Measurements from ENCODE around the gene MINDY3.

MINDY3 gene

DNA sequence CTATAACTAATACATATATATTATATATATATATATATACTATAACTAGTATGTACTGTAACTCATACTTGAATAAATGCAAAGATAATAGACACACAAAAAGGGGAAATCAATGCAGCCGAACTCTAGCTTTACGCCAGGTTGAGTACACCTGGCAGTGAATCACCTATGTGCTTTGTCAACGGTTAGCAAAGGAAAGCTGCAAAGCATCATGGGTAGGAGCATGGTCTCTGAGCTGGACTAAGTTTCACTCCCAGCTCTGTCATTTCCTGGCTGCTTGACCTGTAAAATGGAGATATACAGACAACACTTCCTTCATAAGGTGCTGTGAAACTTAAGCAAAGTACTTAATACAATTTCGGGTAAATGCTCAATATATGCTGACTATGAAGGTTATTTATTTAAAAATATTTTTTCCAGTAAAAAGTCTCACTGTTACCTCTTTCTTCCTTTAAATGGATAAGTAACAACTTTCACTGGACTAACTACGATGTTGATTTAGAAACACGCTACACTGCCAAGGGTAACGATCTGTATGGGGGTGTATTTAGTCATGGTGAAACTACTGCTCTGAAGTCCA is 78.8 kb downstream of the MINDY3 start (continued):
- TF ChIP-seq, protein P1, sequence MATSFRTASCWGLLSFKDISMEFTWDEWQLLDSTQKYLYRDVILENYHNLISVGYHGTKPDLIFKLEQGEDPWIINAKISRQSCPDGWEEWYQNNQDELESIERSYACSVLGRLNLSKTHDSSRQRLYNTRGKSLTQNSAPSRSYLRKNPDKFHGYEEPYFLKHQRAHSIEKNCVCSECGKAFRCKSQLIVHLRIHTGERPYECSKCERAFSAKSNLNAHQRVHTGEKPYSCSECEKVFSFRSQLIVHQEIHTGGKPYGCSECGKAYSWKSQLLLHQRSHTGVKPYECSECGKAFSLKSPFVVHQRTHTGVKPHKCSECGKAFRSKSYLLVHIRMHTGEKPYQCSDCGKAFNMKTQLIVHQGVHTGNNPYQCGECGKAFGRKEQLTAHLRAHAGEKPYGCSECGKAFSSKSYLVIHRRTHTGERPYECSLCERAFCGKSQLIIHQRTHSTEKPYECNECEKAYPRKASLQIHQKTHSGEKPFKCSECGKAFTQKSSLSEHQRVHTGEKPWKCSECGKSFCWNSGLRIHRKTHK (tag by site-specific recombination; IDR thresholded peaks at IDR 0.05) = no peak
- no peak for TF ChIP-seq ZNF211 (tag by site-specific recombination; IDR thresholded peaks at IDR 0.05; ENCODE audit: low read depth)

DNA sequence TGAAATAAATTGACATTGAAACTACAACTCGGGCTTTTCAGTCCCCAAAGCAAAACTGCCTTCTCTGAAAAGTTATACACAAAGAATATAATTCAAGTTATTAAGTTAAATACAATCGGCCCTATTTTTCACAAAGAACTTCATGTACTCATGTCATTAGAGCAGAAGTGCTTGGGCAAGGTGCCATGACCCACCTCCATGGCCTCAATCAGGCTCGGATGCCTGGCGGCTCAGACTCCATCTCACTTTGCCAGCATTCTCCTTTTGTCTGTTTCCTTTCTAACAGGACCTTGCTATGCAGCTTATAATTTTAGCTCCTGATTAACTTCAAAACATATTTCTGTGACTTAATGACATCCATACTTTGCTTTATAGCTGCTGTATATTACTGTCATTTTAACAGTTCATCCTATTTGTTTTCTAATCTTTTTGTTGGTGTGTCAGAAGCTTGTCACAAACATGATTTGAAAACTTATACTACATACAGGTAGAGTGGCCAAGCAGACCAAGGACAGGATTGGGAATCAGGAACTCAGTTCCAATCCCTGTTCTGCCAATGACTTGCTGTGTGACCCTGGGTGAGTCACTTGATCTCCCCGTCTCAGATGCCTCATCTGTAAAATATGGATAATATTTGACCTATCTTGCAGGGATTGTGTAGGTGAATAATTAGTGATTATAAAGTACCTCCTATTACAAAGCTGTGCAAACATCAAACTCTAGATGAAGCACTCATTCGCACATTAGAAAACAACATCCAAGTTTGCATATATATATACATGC is 79.8 kb downstream of the MINDY3 start:
- POLR2A ChIA-PET = no interaction called here
- H3K27ac ChIP-seq (ENCODE audit: extremely low read depth, low read depth, low read length) = no peak overlapping the region
- no peaks in the 10 kb centered on the region for H3K4me1 ChIP-seq (ENCODE audit: control insufficient read depth, insufficient read depth, low read length)
- CTCF ChIA-PET = interaction anchor here (0.6 to 0.9 kb wide), 2 partner anchors 10 to 1369 kb away, joined by 3 to 4 read pairs; no protein-coding TSS in a partner anchor
- TF ChIP-seq ZFP69B (tag by site-specific recombination; IDR thresholded peaks at IDR 0.05) = no peak
- no peak for TF ChIP-seq ZNF404 (tag by site-specific recombination; IDR thresholded peaks at IDR 0.05)
- TF ChIP-seq ZNF664 (tag by site-specific recombination; IDR thresholded peaks at IDR 0.05) = no peak; the same call in 1 of the 2 replicates
- TF ChIP-seq, protein P2, sequence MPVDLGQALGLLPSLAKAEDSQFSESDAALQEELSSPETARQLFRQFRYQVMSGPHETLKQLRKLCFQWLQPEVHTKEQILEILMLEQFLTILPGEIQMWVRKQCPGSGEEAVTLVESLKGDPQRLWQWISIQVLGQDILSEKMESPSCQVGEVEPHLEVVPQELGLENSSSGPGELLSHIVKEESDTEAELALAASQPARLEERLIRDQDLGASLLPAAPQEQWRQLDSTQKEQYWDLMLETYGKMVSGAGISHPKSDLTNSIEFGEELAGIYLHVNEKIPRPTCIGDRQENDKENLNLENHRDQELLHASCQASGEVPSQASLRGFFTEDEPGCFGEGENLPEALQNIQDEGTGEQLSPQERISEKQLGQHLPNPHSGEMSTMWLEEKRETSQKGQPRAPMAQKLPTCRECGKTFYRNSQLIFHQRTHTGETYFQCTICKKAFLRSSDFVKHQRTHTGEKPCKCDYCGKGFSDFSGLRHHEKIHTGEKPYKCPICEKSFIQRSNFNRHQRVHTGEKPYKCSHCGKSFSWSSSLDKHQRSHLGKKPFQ (tag by site-specific recombination; IDR thresholded peaks at IDR 0.05) = no peak
- no peak for TF ChIP-seq ZNF768 (tag by site-specific recombination; IDR thresholded peaks at IDR 0.05)
- no peak for TF ChIP-seq ZNF37A (tag by site-specific recombination; IDR thresholded peaks at IDR 0.05)
- no peak for TF ChIP-seq TCF7L2 (IDR thresholded peaks at IDR 0.05; ENCODE audit: borderline replicate concordance, low read depth, low read length)
- TF ChIP-seq, protein P3, sequence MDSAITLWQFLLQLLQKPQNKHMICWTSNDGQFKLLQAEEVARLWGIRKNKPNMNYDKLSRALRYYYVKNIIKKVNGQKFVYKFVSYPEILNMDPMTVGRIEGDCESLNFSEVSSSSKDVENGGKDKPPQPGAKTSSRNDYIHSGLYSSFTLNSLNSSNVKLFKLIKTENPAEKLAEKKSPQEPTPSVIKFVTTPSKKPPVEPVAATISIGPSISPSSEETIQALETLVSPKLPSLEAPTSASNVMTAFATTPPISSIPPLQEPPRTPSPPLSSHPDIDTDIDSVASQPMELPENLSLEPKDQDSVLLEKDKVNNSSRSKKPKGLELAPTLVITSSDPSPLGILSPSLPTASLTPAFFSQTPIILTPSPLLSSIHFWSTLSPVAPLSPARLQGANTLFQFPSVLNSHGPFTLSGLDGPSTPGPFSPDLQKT (IDR thresholded peaks at IDR 0.05; ENCODE audit: borderline replicate concordance, low read depth, low read length) = no peak
- TF ChIP-seq ZNF416 (tag by site-specific recombination; IDR thresholded peaks at IDR 0.05) = no peak
- TF ChIP-seq, protein P4, sequence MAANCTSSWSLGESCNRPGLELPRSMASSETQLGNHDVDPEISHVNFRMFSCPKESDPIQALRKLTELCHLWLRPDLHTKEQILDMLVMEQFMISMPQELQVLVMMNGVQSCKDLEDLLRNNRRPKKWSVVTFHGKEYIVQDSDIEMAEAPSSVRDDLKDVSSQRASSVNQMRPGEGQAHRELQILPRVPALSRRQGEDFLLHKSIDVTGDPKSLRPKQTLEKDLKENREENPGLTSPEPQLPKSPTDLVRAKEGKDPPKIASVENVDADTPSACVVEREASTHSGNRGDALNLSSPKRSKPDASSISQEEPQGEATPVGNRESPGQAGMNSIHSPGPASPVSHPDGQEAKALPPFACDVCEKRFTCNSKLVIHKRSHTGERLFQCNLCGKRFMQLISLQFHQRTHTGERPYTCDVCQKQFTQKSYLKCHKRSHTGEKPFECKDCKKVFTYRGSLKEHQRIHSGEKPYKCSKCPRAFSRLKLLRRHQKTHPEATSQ (tag by site-specific recombination; IDR thresholded peaks at IDR 0.05) = no peak
- no peak for TF ChIP-seq EGR2 (tag by site-specific recombination; IDR thresholded peaks at IDR 0.05; ENCODE audit: low read depth)
- no peak for TF ChIP-seq ZNF555 (tag by site-specific recombination; conservative IDR thresholded peaks at IDR 0.05)
- TF ChIP-seq GLI2 (tag by site-specific recombination; IDR thresholded peaks at IDR 0.05; ENCODE audit: borderline replicate concordance, low read depth) = no peak
- no peak for TF ChIP-seq ZNF660 (tag by site-specific recombination; IDR thresholded peaks at IDR 0.05)
- no peak for TF ChIP-seq SETDB1 (IDR thresholded peaks at IDR 0.05; ENCODE audit: insufficient read length, low read length)
- TF ChIP-seq YY1 (tag by site-specific recombination; IDR thresholded peaks at IDR 0.05) = no peak
- H3K36me3 ChIP-seq (ENCODE audit: control insufficient read depth in 2 of 2, insufficient read depth in 1 of 2, low read length in 2 of 2) = peaks cover 13 to 55% of the 10 kb centered on the region in 2 experiments; a peak in 2 of 3 replicates
- no peaks in the 10 kb centered on the region for H3K9me3 ChIP-seq (ENCODE audit: control insufficient read depth, insufficient read depth, low read depth, low read length)
- no peak overlapping the region for H3K4me3 ChIP-seq (ENCODE audit: low read depth, low read length)

All from HEK293 (cell line).